Measurements from ENCODE around the gene YJEFN3.

YJEFN3 gene

GRCh38 chr19:19552798-19553197, 24.1 kb downstream of the YJEFN3 start:
- DNase-seq (ENCODE audit: low read depth in 2 of 2) = no peak

- DNase-seq (ENCODE audit: low read depth in 2 of 2) = no peak
Observed at GRCh38 chr19:19553670-19554069, 25.0 kb downstream of the YJEFN3 start.

- peak in 1 of 2 donors; percentile 27 for DNase-seq (ENCODE audit: low read depth in 2 of 2)
Observed at GRCh38 chr19:19554074-19555023, 25.6 kb downstream of the YJEFN3 start.

GRCh38 chr19:19558055-19558454, 29.3 kb downstream of the YJEFN3 start:
- no peak for DNase-seq (ENCODE audit: low read depth in 2 of 2)

GRCh38 chr19:19558636-19559035, 29.9 kb downstream of the YJEFN3 start:
- DNase-seq (ENCODE audit: low read depth in 2 of 2) = no peak

- DNase-seq (ENCODE audit: low read depth in 2 of 2) = no peak
Observed at GRCh38 chr19:19559931-19560330, 31.2 kb downstream of the YJEFN3 start.

- no peak for DNase-seq (ENCODE audit: low read depth in 2 of 2)
Observed at GRCh38 chr19:19561946-19562664, 33.4 kb downstream of the YJEFN3 start.

GRCh38 chr19:19562665-19563347, 34.1 kb downstream of the YJEFN3 start:
- no peak for DNase-seq (ENCODE audit: low read depth in 2 of 2)

GRCh38 chr19:19563348-19563848, 34.7 kb downstream of the YJEFN3 start:
- DNase-seq (ENCODE audit: low read depth in 2 of 2) = no peak

- no peak for DNase-seq (ENCODE audit: low read depth in 2 of 2)
Observed at GRCh38 chr19:19566306-19566705, 37.6 kb downstream of the YJEFN3 start.

GRCh38 chr19:19567391-19567790, 38.7 kb downstream of the YJEFN3 start:
- DNase-seq (ENCODE audit: low read depth in 2 of 2) = no peak

- no peak for DNase-seq (ENCODE audit: low read depth in 2 of 2)
Observed at GRCh38 chr19:19568802-19569756, 40.4 kb downstream of the YJEFN3 start.

GRCh38 chr19:19570571-19570970, 41.9 kb downstream of the YJEFN3 start:
- no peak for DNase-seq (ENCODE audit: low read depth in 2 of 2)

GRCh38 chr19:19571071-19571786, 42.5 kb downstream of the YJEFN3 start:
- DNase-seq (ENCODE audit: low read depth in 2 of 2) = no peak

GRCh38 chr19:19575411-19575810, 46.7 kb downstream of the YJEFN3 start:
- no peak for DNase-seq (ENCODE audit: low read depth in 2 of 2)

- no peak for DNase-seq (ENCODE audit: low read depth in 2 of 2)
Observed at GRCh38 chr19:19578252-19578651, 49.5 kb downstream of the YJEFN3 start.

GRCh38 chr19:19579533-19580361, 51.0 kb downstream of the YJEFN3 start:
- no peak for DNase-seq (ENCODE audit: low read depth in 2 of 2)

GRCh38 chr19:19580418-19580817, 51.7 kb downstream of the YJEFN3 start:
- no peak for DNase-seq (ENCODE audit: low read depth in 2 of 2)

- no peak for DNase-seq (ENCODE audit: low read depth in 2 of 2)
Observed at GRCh38 chr19:19581391-19581790, 52.7 kb downstream of the YJEFN3 start.
